A549 (cell line): ENCODE results near the gene SMG6. TPM values are rescaled to one million over a fixed set of nuclear protein-coding genes. Genes with fewer than 3 reads are reported as not detected.

ENCODE experiments used
- ATAC-seq, 2 experiments: fragments of 200-7000 bp in 1 of 2; fragments of >200 bp in 1 of 2; cut with Nextera tagmentation in 1 of 2; cut with Tn5 transposase in 1 of 2; 3 replicates each; pipeline versions ENCODE4 v1.8.0 to v1.9.1; 2018 to 2020; ENCODE audit warnings: mild to moderate bottlenecking in 1 of 2, moderate library complexity in 1 of 2
- CTCF ChIA-PET: fragments of 300-600 bp; sonication (Branson Sonifier 250); formaldehyde crosslinking; extraction: SDS; loops from one replicate; lab custom pipeline; 2021; ENCODE audit warnings: antibody characterized with exemption, inconsistent platforms; lab: Yijun Ruan, JAX
- POLR2A ChIA-PET: fragments of 350-600 bp; formaldehyde crosslinking; extraction: SDS; loops from one replicate; lab custom pipeline; 2021; ENCODE audit warnings: antibody characterized with exemption, inconsistent platforms; lab: Yijun Ruan, JAX
- DNase-seq, 2 experiments: peaks; one replicate each; pipeline versions ENCODE4 v3.0.0 to v3.0.0-alpha.2; 2011 to 2016; ENCODE audit warnings: low read depth in 1 of 2, low spot score in 1 of 2
- FAIRE-seq: peaks from 2 replicates; lab custom pipeline; 2011; peaks lifted over from hg19 to GRCh38; lab: Jason Lieb, UNC
- H3K27ac ChIP-seq, 2 experiments: fragments of >200 bp; sonication (Bioruptor Twin); formaldehyde crosslinking; 3 replicates each; pipeline ENCODE4 v1.5.1; 2016 to 2017
- H3K4me1 ChIP-seq: fragments of >200 bp; sonication (Bioruptor Twin); formaldehyde crosslinking; 3 replicates; pipeline ENCODE4 v1.6.1; 2016
- H3K4me2 ChIP-seq: fragments of >200 bp; sonication (Bioruptor Twin); formaldehyde crosslinking; 3 replicates; pipeline ENCODE4 v1.6.1; 2016
- H3K4me3 ChIP-seq: fragments of >200 bp; sonication (Bioruptor Twin); formaldehyde crosslinking; 3 replicates; pipeline ENCODE4 v1.5.1; 2016
- H3K9me3 ChIP-seq: fragments of >200 bp; sonication (Bioruptor Twin); formaldehyde crosslinking; 3 replicates; pipeline ENCODE4 v1.6.1; 2016
- BHLHE40 ChIP-seq: IDR thresholded peaks from 2 replicates; pipeline ENCODE4 v1.6.1; 2012; ENCODE audit warnings: low read depth, low read length, inconsistent platforms
- CHD2 ChIP-seq: fragments of 150-350 bp; IDR thresholded peaks from 2 replicates; pipeline ENCODE4 v1.6.1; 2014; ENCODE audit warnings: low read length; ENCODE audit not compliant: partially characterized antibody
- EHF ChIP-seq: fragments of 250-450 bp; sonication (Bioruptor Pico); IDR thresholded peaks from 2 replicates; pipeline ENCODE4 v1.5.0; 2020; ENCODE audit warnings: mild to moderate bottlenecking
- FOSL2 ChIP-seq, 2 experiments: fragments of 450-650 bp in 1 of 2; fragments of >200 bp in 1 of 2; sonication (Bioruptor Twin) in 1 of 2; formaldehyde crosslinking; IDR thresholded peaks; 2 replicates each; pipeline versions ENCODE4 v1.5.0 to v1.6.1; 2016 to 2020; ENCODE audit warnings: mild to moderate bottlenecking in 1 of 2, moderate library complexity in 1 of 2
- HDAC2 ChIP-seq: fragments of 200-600 bp; sonication (generic); IDR thresholded peaks from 2 replicates; pipeline ENCODE4 v1.6.1; 2016
- MYC ChIP-seq: IDR thresholded peaks from 2 replicates; pipeline ENCODE4 v1.6.1; 2012; ENCODE audit warnings: mild to moderate bottlenecking, inconsistent platforms, low read length, improper control_type of control experiment, borderline replicate concordance
- RAD21 ChIP-seq, 2 experiments: fragments of >200 bp in 1 of 2; sonication (Bioruptor Twin) in 1 of 2; formaldehyde crosslinking in 1 of 2; IDR thresholded peaks in 1 of 2; conservative IDR thresholded peaks in 1 of 2; 2 replicates in 1 of 2; 3 replicates in 1 of 2; pipeline ENCODE4 v1.6.1; 2012 to 2018; ENCODE audit warnings: inconsistent platforms in 1 of 2
- RCOR1 ChIP-seq: fragments of 150-350 bp; IDR thresholded peaks from 2 replicates; pipeline ENCODE4 v1.6.1; 2014; ENCODE audit warnings: antibody characterized with exemption, low read length, low read depth
- RFX5 ChIP-seq: fragments of 450-650 bp; IDR thresholded peaks from 2 replicates; pipeline ENCODE4 v1.7.1; 2014; ENCODE audit warnings: antibody characterized with exemption, mild to moderate bottlenecking, moderate library complexity
- SMC3 ChIP-seq: fragments of >200 bp; sonication (Bioruptor Twin); formaldehyde crosslinking; IDR thresholded peaks from 3 replicates; pipeline ENCODE4 v1.6.1; 2018; ENCODE audit warnings: inconsistent platforms
- TP53 ChIP-seq: fragments of 250-450 bp; sonication (Bioruptor Pico); IDR thresholded peaks from 2 replicates; pipeline ENCODE4 v1.5.0; 2021; ENCODE audit warnings: mild to moderate bottlenecking, moderate library complexity
- ZSCAN20 ChIP-seq: fragments of 250-450 bp; sonication (Bioruptor Pico); IDR thresholded peaks from 2 replicates; pipeline ENCODE4 v1.8.0; 2022; ENCODE audit warnings: mild to moderate bottlenecking, moderate library complexity
- WGBS: methylation state at CpG from one replicate; pipeline ENCODE4 v1.1.6; 2017; ENCODE audit errors: missing lambda C conversion rate; 5-methylcytosine and 5-hydroxymethylcytosine counted together
- polyA plus RNA-seq, 4 experiments: library from polyadenylated mRNA; depleted of rRNA in 3 of 4; stranded (reverse); fragments of >200 nt; fragmentation: RNase III in 1 of 4; extraction: RNeasy Plus Mini Kit Qiagen cat#74134 plus additional on column Dnase treatment in 1 of 4; gene quantifications; 2 replicates in 3 of 4; 3 replicates in 1 of 4; pipeline ENCODE4 v1.2.3, GENCODE V29; 2011 to 2017
- TF ChIP-seq, protein P1 (sequence below): fragments of >200 bp; sonication (Bioruptor Twin); formaldehyde crosslinking; IDR thresholded peaks from 3 replicates; pipeline ENCODE4 v1.6.1; 2016
- TF ChIP-seq, protein P2 (sequence below): fragments of 150-350 bp; IDR thresholded peaks from 2 replicates; pipeline ENCODE4 v1.6.1; 2014; ENCODE audit warnings: low read depth, mild to moderate bottlenecking, low read length
- TF ChIP-seq, protein P3 (sequence below): fragments of >200 bp; sonication (Bioruptor Twin); formaldehyde crosslinking; IDR thresholded peaks from 3 replicates; pipeline ENCODE4 v1.5.1; 2016
- TF ChIP-seq, protein P4 (sequence below): fragments of >200 bp; sonication (Bioruptor Twin); formaldehyde crosslinking; IDR thresholded peaks from 2 replicates; pipeline ENCODE4 v1.6.1; 2016

Gene SMG6
- polyA plus RNA-seq, 2 of the 4 experiments (the other 2 are of a cell fraction), result 4.7 to 17.0 TPM

DNA sequence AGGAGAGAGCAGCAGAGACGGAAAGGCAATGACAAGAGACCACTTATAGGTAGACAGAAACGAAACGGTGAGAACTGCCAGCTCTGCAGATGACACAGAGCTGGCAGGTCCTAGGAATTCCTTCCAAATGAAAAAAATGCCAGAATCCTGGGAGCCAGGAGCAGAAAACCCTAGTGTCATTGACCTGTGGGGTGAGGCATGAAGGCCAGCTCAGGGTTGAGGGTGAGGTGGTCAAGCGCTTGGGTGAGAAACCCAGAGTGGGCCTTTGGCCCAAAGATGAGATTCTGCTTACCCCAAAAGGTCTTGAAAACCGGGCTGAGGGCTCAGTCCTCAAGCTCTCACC lies 239.5 kb downstream of the SMG6 start:
- ChIA-PET POLR2A (no interaction called here), CTCF (interaction anchor here (0.9 to 16.6 kb wide), 12 partner anchors 7 to 218 kb away, joined by 3 to 217 read pairs (median 5); partner anchors contain the start of gene HIC1)
- FAIRE-seq (no peak), DNase-seq (no peak), ATAC-seq (no peak)
- no peaks in the 10 kb centered on the region for H3K4me1 ChIP-seq
- H3K4me3 ChIP-seq, result no peak overlapping the region
- TF ChIP-seq RFX5 (no peak), MYC (no peak), SMC3 (no peak), HDAC2 (no peak), RCOR1 (no peak), EHF (no peak), FOSL2 (IDR thresholded peaks at IDR 0.05) (no peak), FOSL2 (CRISPR knock-in tag; IDR thresholded peaks at IDR 0.05) (no peak), CHD2 (no peak), BHLHE40 (no peak), TP53 (CRISPR knock-in tag) (no peak), RAD21 (conservative IDR thresholded peaks at IDR 0.05 in 1 of 2, IDR thresholded peaks at IDR 0.05 in 1 of 2) (no peak)
- TF ChIP-seq, protein P1, sequence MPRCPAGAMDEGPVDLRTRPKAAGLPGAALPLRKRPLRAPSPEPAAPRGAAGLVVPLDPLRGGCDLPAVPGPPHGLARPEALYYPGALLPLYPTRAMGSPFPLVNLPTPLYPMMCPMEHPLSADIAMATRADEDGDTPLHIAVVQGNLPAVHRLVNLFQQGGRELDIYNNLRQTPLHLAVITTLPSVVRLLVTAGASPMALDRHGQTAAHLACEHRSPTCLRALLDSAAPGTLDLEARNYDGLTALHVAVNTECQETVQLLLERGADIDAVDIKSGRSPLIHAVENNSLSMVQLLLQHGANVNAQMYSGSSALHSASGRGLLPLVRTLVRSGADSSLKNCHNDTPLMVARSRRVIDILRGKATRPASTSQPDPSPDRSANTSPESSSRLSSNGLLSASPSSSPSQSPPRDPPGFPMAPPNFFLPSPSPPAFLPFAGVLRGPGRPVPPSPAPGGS, result no peak
- TF ChIP-seq, protein P2, sequence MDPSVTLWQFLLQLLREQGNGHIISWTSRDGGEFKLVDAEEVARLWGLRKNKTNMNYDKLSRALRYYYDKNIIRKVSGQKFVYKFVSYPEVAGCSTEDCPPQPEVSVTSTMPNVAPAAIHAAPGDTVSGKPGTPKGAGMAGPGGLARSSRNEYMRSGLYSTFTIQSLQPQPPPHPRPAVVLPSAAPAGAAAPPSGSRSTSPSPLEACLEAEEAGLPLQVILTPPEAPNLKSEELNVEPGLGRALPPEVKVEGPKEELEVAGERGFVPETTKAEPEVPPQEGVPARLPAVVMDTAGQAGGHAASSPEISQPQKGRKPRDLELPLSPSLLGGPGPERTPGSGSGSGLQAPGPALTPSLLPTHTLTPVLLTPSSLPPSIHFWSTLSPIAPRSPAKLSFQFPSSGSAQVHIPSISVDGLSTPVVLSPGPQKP, result no peak
- WGBS, result 60% methylated on average over 5 of the region's 5 CpGs
- H3K9me3 ChIP-seq, result no peaks in the 10 kb centered on the region
- no peak overlapping the region for H3K27ac ChIP-seq
- no peak overlapping the region for H3K4me2 ChIP-seq

DNA sequence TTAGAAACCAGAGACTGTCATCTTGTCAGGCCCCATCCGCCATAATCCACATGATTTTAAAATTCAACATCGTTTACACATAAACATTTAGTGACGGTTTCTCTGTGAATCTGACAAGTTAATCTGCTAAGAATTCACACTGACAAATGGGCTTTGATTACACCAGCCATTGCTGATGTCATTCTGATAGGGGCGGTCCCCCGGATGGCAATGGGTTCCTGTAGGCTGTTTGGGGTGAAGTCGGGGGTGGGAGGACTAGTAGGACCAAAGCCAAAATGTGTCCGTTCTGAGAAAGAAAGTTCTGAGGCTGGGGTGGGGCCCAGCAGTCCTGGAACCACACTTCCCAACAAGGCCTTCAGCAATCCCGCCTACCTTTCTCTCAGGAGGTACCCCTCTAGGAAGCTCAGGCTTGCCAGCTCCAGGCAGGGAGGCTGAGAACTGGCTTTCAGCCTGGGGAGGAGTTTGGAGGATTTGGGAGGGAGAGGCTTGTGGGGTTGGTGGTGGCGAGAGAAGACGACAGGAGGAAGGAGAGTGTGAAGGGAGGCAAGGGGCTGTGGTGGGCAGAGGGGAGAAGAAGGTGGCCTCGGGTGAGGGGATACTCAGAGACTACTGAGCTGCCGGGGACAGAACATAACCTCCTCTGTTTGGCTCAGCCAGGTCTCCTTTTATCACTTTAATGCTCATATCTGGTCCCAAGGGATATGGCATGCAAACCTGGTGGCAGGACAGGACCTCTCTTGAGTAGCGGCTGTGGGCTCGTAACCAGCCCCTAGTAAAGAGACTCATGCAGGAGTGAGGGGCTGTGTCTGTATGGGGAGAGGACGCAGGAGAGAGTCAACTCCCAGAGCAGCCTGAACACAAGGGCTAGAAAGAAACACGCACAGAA lies 240.1 kb downstream of the SMG6 start:
- Histone ChIP-seq H3K4me1 (no peaks in the 10 kb centered on the region), H3K4me3 (no peak overlapping the region), H3K4me2 (no peak overlapping the region), H3K9me3 (no peaks in the 10 kb centered on the region), H3K27ac (no peak overlapping the region)
- ChIA-PET POLR2A (no interaction called here), CTCF (interaction anchor here (1.2 to 16.6 kb wide), 9 partner anchors 7 to 218 kb away, joined by 3 to 217 read pairs (median 7); partner anchors contain the start of gene HIC1)
- TF ChIP-seq, protein P3, sequence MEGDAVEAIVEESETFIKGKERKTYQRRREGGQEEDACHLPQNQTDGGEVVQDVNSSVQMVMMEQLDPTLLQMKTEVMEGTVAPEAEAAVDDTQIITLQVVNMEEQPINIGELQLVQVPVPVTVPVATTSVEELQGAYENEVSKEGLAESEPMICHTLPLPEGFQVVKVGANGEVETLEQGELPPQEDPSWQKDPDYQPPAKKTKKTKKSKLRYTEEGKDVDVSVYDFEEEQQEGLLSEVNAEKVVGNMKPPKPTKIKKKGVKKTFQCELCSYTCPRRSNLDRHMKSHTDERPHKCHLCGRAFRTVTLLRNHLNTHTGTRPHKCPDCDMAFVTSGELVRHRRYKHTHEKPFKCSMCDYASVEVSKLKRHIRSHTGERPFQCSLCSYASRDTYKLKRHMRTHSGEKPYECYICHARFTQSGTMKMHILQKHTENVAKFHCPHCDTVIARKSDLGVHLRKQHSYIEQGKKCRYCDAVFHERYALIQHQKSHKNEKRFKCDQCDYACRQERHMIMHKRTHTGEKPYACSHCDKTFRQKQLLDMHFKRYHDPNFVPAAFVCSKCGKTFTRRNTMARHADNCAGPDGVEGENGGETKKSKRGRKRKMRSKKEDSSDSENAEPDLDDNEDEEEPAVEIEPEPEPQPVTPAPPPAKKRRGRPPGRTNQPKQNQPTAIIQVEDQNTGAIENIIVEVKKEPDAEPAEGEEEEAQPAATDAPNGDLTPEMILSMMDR, result no peak
- TF ChIP-seq BHLHE40, result no peak
- TF ChIP-seq ZSCAN20, result no peak
- TF ChIP-seq SMC3, result no peak
- TF ChIP-seq, protein P1, result no peak
- TF ChIP-seq, protein P4, sequence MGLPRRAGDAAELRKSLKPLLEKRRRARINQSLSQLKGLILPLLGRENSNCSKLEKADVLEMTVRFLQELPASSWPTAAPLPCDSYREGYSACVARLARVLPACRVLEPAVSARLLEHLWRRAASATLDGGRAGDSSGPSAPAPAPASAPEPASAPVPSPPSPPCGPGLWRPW, result no peak
- ATAC-seq, result no peak
- FAIRE-seq, result no peak
- no peak for DNase-seq
- 85% methylated on average over 16 of the region's 16 CpGs for WGBS
